Upper lobe of right lung (tissue), 1 donor: Measurements from ENCODE around the gene WDR35. TPM values are rescaled to one million over a fixed set of nuclear protein-coding genes. Genes with fewer than 3 reads are reported as not detected.

Experiments used
- ATAC-seq: fragments of 200-7000 bp; cut with Tn5 transposase; one replicate; pipeline ENCODE4 v1.9.1; 2020; ENCODE audit warnings: mild to moderate bottlenecking, moderate library complexity
- DNase-seq: peaks from one replicate; pipeline ENCODE4 v3.0.0-alpha.2; 2020
- H3K27ac ChIP-seq: fragments of 200-600 bp; one replicate; pipeline ENCODE4 v1.8.0; 2022
- H3K27me3 ChIP-seq: fragments of 200-600 bp; one replicate; pipeline ENCODE4 v1.8.0; 2022; ENCODE audit warnings: mild to moderate bottlenecking
- H3K36me3 ChIP-seq: fragments of 200-600 bp; one replicate; pipeline ENCODE4 v1.8.0; 2022
- H3K4me1 ChIP-seq: fragments of 200-600 bp; one replicate; pipeline ENCODE4 v1.8.0; 2022
- H3K4me3 ChIP-seq: fragments of 200-600 bp; one replicate; pipeline ENCODE4 v1.8.0; 2022; ENCODE audit warnings: mild to moderate bottlenecking
- H3K9me3 ChIP-seq: fragments of 200-600 bp; one replicate; pipeline ENCODE4 v1.8.0; 2022
- CTCF ChIP-seq: fragments of 200-600 bp; IDR thresholded peaks from one replicate; pipeline ENCODE4 v1.8.0; 2022; ENCODE audit warnings: antibody characterized with exemption
- intact Hi-C: fragments of 100-400 bp; cut with DNase I; formaldehyde crosslinking; loops from one replicate; pipeline ENCODE4 v1.11.0; 2022
- total RNA-seq: library from RNA; stranded (reverse); fragmentation: NEBNext Ultra II Directional; extraction: Animal tissue kit (Norgen Biotek cat#: 25700); gene quantifications from one replicate; pipeline ENCODE4 v1.2.1, GENCODE V29; 2021
- donor health status: DM: no; HTN: yes; CAD: no; lungs with severe emphysema.

Gene WDR35
- total RNA-seq, 1 donor from 2014 or later: 7.3 TPM

- intact Hi-C loops: no loop called here
- H3K9me3 ChIP-seq: no peaks in the 10 kb centered on the region
- TF ChIP-seq CTCF: no peak
- peaks cover 12% of the 10 kb centered on the region for H3K4me1 ChIP-seq
- peaks cover 17% of the 10 kb centered on the region for H3K27me3 ChIP-seq
- no peaks in the 10 kb centered on the region for H3K36me3 ChIP-seq
- ATAC-seq (peak; percentile 17), DNase-seq (no peak)
- no peak overlapping the region for H3K27ac ChIP-seq
- no peak overlapping the region for H3K4me3 ChIP-seq
Measured at GRCh38 chr2:20008703-20009102, 18.8 kb upstream of the WDR35 start.

GRCh38 chr2:20005891-20006470 is 16.1 kb upstream of the WDR35 start:
- intact Hi-C loops: no loop called here
- no peak for TF ChIP-seq CTCF
- no peak overlapping the region for H3K27ac ChIP-seq
- ATAC-seq: peak; percentile 20
- H3K4me3 ChIP-seq: no peak overlapping the region
- no peak for DNase-seq
- H3K36me3 ChIP-seq: no peaks in the 10 kb centered on the region
- no peaks in the 10 kb centered on the region for H3K4me1 ChIP-seq
- H3K9me3 ChIP-seq: no peaks in the 10 kb centered on the region
- peaks cover 7% of the 10 kb centered on the region for H3K27me3 ChIP-seq

- Histone ChIP-seq H3K9me3 (no peaks in the 10 kb centered on the region), H3K27me3 (peaks cover 7% of the 10 kb centered on the region), H3K36me3 (no peaks in the 10 kb centered on the region), H3K27ac (no peak overlapping the region), H3K4me3 (no peak overlapping the region), H3K4me1 (no peaks in the 10 kb centered on the region)
- intact Hi-C loops: no loop called here
- DNase-seq (no peak), ATAC-seq (no peak)
- no peak for TF ChIP-seq CTCF
Measured at GRCh38 chr2:20005067-20005627, 15.2 kb upstream of the WDR35 start.

GRCh38 chr2:20001361-20001863 is 11.5 kb upstream of the WDR35 start:
- ATAC-seq: no peak
- Histone ChIP-seq H3K9me3 (no peaks in the 10 kb centered on the region), H3K27me3 (no peaks in the 10 kb centered on the region), H3K27ac (no peak overlapping the region), H3K36me3 (no peaks in the 10 kb centered on the region), H3K4me1 (no peaks in the 10 kb centered on the region), H3K4me3 (no peak overlapping the region)
- TF ChIP-seq CTCF: no peak
- intact Hi-C loops: no loop called here
- no peak for DNase-seq

GRCh38 chr2:19993731-19994130 is 3.8 kb upstream of the WDR35 start:
- no peak for TF ChIP-seq CTCF
- Histone ChIP-seq H3K27ac (no peak overlapping the region), H3K36me3 (no peaks in the 10 kb centered on the region), H3K9me3 (no peaks in the 10 kb centered on the region), H3K4me1 (no peaks in the 10 kb centered on the region), H3K27me3 (no peaks in the 10 kb centered on the region), H3K4me3 (no peak overlapping the region)
- intact Hi-C loops: no loop called here
- ATAC-seq (no peak), DNase-seq (no peak)
